HepG2 (cell line): ENCODE results near the gene NAV2. TPM values are rescaled to one million over a fixed set of nuclear protein-coding genes. Genes with fewer than 3 reads are reported as not detected.

Experiments
- ATAC-seq: fragments of 200-7000 bp; cut with Tn5 transposase; 3 replicates; pipeline ENCODE4 v1.9.1; 2020; ENCODE audit warnings: mild to moderate bottlenecking, moderate library complexity
- BruUV-seq: library from RNA; stranded (reverse); fragments of 400-500 nt; replicated peaks from 2 replicates; lab custom pipeline; 2021; lab: Mats Ljungman, UMichigan
- CTCF ChIA-PET: fragments of 300-600 bp; formaldehyde crosslinking; extraction: SDS; loops from one replicate; lab custom pipeline; 2021; ENCODE audit warnings: low total read pairs, inconsistent platforms, low intra/inter-chr PET ratio; lab: Yijun Ruan, JAX
- POLR2A ChIA-PET: fragments of 350-600 bp; sonication (Branson Sonifier 250); formaldehyde crosslinking; loops from one replicate; lab custom pipeline; 2020; ENCODE audit warnings: antibody characterized with exemption, inconsistent platforms; lab: Yijun Ruan, JAX
- DNase-seq: peaks from one replicate; pipeline ENCODE4 v3.0.0-alpha.2; 2015; ENCODE audit warnings: low spot score
- FAIRE-seq: peaks from 3 replicates; lab custom pipeline; 2011; peaks lifted over from hg19 to GRCh38; lab: Jason Lieb, UNC
- H2AFZ ChIP-seq: one replicate; pipeline ENCODE4 v1.6.1; 2011; ENCODE audit warnings: low read length, inconsistent platforms
- H3K27ac ChIP-seq: fragments of 300-600 bp; 3 replicates; pipeline ENCODE4 v1.8.0; 2011; ENCODE audit warnings: mixed run types, mild to moderate bottlenecking, mixed read lengths, low read length, inconsistent platforms; ENCODE audit not compliant: insufficient read depth; ENCODE audit errors: extremely low read length
- H3K27me3 ChIP-seq, 2 experiments: fragments of 200-600 bp in 1 of 2; 2 replicates in 1 of 2; 3 replicates in 1 of 2; pipeline versions ENCODE4 v1.6.0 to v1.8.0; 2011; ENCODE audit warnings: low read length in 2 of 2, mild to moderate bottlenecking in 2 of 2, moderate library complexity in 2 of 2, inconsistent platforms in 1 of 2; ENCODE audit not compliant: insufficient read depth in 2 of 2, control insufficient read depth in 1 of 2
- H3K36me3 ChIP-seq, 2 experiments: fragments of 200-600 bp in 1 of 2; replicated peaks in 1 of 2; 2 replicates in 1 of 2; 3 replicates in 1 of 2; pipeline versions ENCODE4 v1.5.1 to v1.8.0; 2011; ENCODE audit warnings: low read length in 2 of 2, inconsistent platforms in 1 of 2; ENCODE audit not compliant: insufficient read depth in 2 of 2, control insufficient read depth in 1 of 2
- H3K4me1 ChIP-seq: 2 replicates; pipeline ENCODE4 v1.5.1; 2012; ENCODE audit warnings: low read length, inconsistent platforms; ENCODE audit not compliant: insufficient read depth
- H3K4me2 ChIP-seq: 2 replicates; pipeline ENCODE4 v1.6.0; 2011; ENCODE audit warnings: low read depth, low read length, inconsistent platforms
- H3K4me3 ChIP-seq, 3 experiments: fragments of 200-600 bp in 1 of 3; sonication (generic), shearing (Covaris generic) in 1 of 3; replicated peaks in 1 of 3; 2 replicates each; pipeline ENCODE4 v1.5.1; 2011 to 2016; ENCODE audit warnings: low read length in 3 of 3, inconsistent platforms in 2 of 3, low read depth in 2 of 3, mild to moderate bottlenecking in 2 of 3, control low read depth in 1 of 3, mixed read lengths in 1 of 3; ENCODE audit not compliant: insufficient read depth in 1 of 3
- H3K79me2 ChIP-seq: one replicate; pipeline ENCODE4 v1.6.1; 2011; ENCODE audit warnings: low read length, inconsistent platforms; ENCODE audit not compliant: insufficient read depth
- H3K9ac ChIP-seq: 2 replicates; pipeline ENCODE4 v1.6.0; 2011; ENCODE audit warnings: mild to moderate bottlenecking, low read depth, low read length, inconsistent platforms; ENCODE audit not compliant: insufficient read depth
- H3K9me3 ChIP-seq: 2 replicates; pipeline ENCODE4 v1.5.1; 2012; ENCODE audit warnings: mild to moderate bottlenecking, low read length
- H4K20me1 ChIP-seq: 2 replicates; pipeline ENCODE4 v1.6.0; 2011; ENCODE audit warnings: inconsistent platforms, mild to moderate bottlenecking, low read length, moderate library complexity; ENCODE audit not compliant: insufficient read depth
- CBX2 ChIP-seq, 2 experiments: fragments of 200-600 bp in 1 of 2; sonication (generic); formaldehyde crosslinking in 1 of 2; IDR thresholded peaks; 2 replicates each; pipeline versions ENCODE4 v1.7.0 to v1.8.1; 2018 to 2022; ENCODE audit warnings: low read depth in 2 of 2, low read length in 1 of 2, mild to moderate bottlenecking in 1 of 2, missing genetic modification reagents in 1 of 2
- CHD4 ChIP-seq: fragments of 200-600 bp; sonication (generic); IDR thresholded peaks from 2 replicates; pipeline ENCODE4 v1.7.0; 2017; ENCODE audit warnings: mild to moderate bottlenecking, low read length, borderline replicate concordance
- DNMT1 ChIP-seq: sonication (generic); formaldehyde crosslinking; IDR thresholded peaks from 2 replicates; pipeline ENCODE4 v1.5.1; 2020; ENCODE audit warnings: mild to moderate bottlenecking, missing genetic modification reagents
- FOXA3 ChIP-seq: IDR thresholded peaks from 2 replicates; pipeline ENCODE4 v1.6.1; 2016; ENCODE audit warnings: missing genetic modification reagents, missing compliant biosample characterization
- HNF4G ChIP-seq, 2 experiments: sonication (generic) in 1 of 2; formaldehyde crosslinking in 1 of 2; IDR thresholded peaks; 2 replicates each; pipeline versions ENCODE4 v1.4.0 to v1.6.1; 2011 to 2020; ENCODE audit warnings: borderline replicate concordance in 2 of 2, low read depth in 2 of 2, mild to moderate bottlenecking in 2 of 2, low read length in 1 of 2, missing genetic modification reagents in 1 of 2, moderate library complexity in 1 of 2
- TBX3 ChIP-seq: fragments of 450-650 bp; IDR thresholded peaks from 2 replicates; pipeline ENCODE4 v1.6.1; 2017; ENCODE audit warnings: antibody characterized with exemption, mild to moderate bottlenecking, inconsistent platforms, borderline replicate concordance
- ZMYM3 ChIP-seq: sonication (generic); formaldehyde crosslinking; IDR thresholded peaks from 2 replicates; pipeline ENCODE4 v1.5.1; 2020; ENCODE audit warnings: mild to moderate bottlenecking, missing genetic modification reagents
- ZNF143 ChIP-seq: sonication (generic); formaldehyde crosslinking; IDR thresholded peaks from 2 replicates; pipeline ENCODE4 v1.4.0; 2020; ENCODE audit warnings: missing genetic modification reagents
- ZNF512 ChIP-seq: sonication (generic); formaldehyde crosslinking; IDR thresholded peaks from 2 replicates; pipeline ENCODE4 v1.4.0; 2020; ENCODE audit warnings: mild to moderate bottlenecking, missing genetic modification reagents
- ZNF720 ChIP-seq: sonication (generic); formaldehyde crosslinking; IDR thresholded peaks from 2 replicates; pipeline ENCODE4 v1.4.0; 2020; ENCODE audit warnings: missing genetic modification reagents
- WGBS: methylation state at CpG from one replicate; pipeline ENCODE4 v1.1.6; 2017; ENCODE audit warnings: low lambda C conversion rate; 5-methylcytosine and 5-hydroxymethylcytosine counted together
- in situ Hi-C: cut with HindIII; loops from 2 replicates; pipeline ENCODE4 v1.10.0; 2017; ENCODE audit warnings: low pct_unique_long_range_greater_than_20kb; ENCODE audit not compliant: extremely low pct_ligation_motif_present
- intact Hi-C: fragments of 100-400 bp; cut with micrococcal nuclease; formaldehyde crosslinking; loops from one replicate; pipeline ENCODE4 v1.10.0; 2022; ENCODE audit not compliant: unreplicated experiment
- polyA plus RNA-seq, 8 experiments: library from polyadenylated mRNA; depleted of rRNA in 3 of 8; stranded (reverse) in 7 of 8; unstranded in 1 of 8; fragments of >200 nt; fragmentation: Illumina TruSeq in 4 of 8; extraction: Trizol in 4 of 8; gene quantifications; 2 replicates each; pipeline versions ENCODE4 v1.2.1 to v1.2.3, GENCODE V29; 2011 to 2016; ENCODE audit warnings: low read depth in 4 of 8, missing spikeins in 1 of 8, mixed read lengths in 1 of 8; ENCODE audit not compliant: insufficient read depth in 1 of 8
- total RNA-seq, 5 experiments: library from RNA; depleted of rRNA; stranded (reverse); fragments of >200 nt; fragmentation: Illumina TruSeq; extraction: Trizol; gene quantifications; 2 replicates each; pipeline ENCODE4 v1.2.3, GENCODE V29; 2016; ENCODE audit warnings: low read depth in 1 of 5
- TF ChIP-seq, protein P1 (sequence below): sonication (generic); formaldehyde crosslinking; IDR thresholded peaks from 2 replicates; pipeline ENCODE4 v1.4.0; 2020; ENCODE audit warnings: missing genetic modification reagents
- TF ChIP-seq, protein P2 (sequence below): sonication (generic); formaldehyde crosslinking; IDR thresholded peaks from 2 replicates; pipeline ENCODE4 v1.4.0; 2020; ENCODE audit warnings: mild to moderate bottlenecking, missing genetic modification reagents

The NAV2 gene
- total and polyA plus RNA-seq, 2 of the 13 experiments (the other 11 are each of a cell fraction or from before 2014, with no cell fraction given) = 9.3 to 34.6 TPM

- Histone ChIP-seq H3K4me1 (peaks cover 10% of the 10 kb centered on the region; the same call in 1 of the 2 replicates), H3K27me3 (peaks cover 0 to 13% of the 10 kb centered on the region in 2 experiments; a peak in 2 of 5 replicates), H3K27ac (no peak overlapping the region), H2AFZ (no peak overlapping the region), H3K9me3 (no peaks in the 10 kb centered on the region), H3K4me2 (no peak overlapping the region), H3K9ac (no peak overlapping the region), H3K36me3 (no peaks in the 10 kb centered on the region), H3K79me2 (no peaks in the 10 kb centered on the region), H4K20me1 (no peaks in the 10 kb centered on the region), H3K4me3 (no peak overlapping the region)
- intact Hi-C loops (loop anchor here (5.0 to 10.0 kb wide), 2 partner anchors 318 to 1386 kb away; no protein-coding TSS in a partner anchor), in situ Hi-C loops (loop anchor here (5.0 to 25.0 kb wide), 2 partner anchors 226 to 486 kb away; no protein-coding TSS in a partner anchor)
- CTCF ChIA-PET = no interaction called here
- no peak for FAIRE-seq
- TF ChIP-seq CHD4 = no peak
- TF ChIP-seq DNMT1 = no peak
- TF ChIP-seq TBX3 = no peak
- TF ChIP-seq ZNF143 (CRISPR knock-in tag) = no peak
- TF ChIP-seq ZNF720 (CRISPR knock-in tag) = no peak
- TF ChIP-seq ZMYM3 (CRISPR knock-in tag) = no peak
- TF ChIP-seq FOXA3 (CRISPR knock-in tag) = no peak
- TF ChIP-seq HNF4G (IDR thresholded peaks at IDR 0.05; ENCODE audit: borderline replicate concordance, low read depth, low read length) = no peak
- TF ChIP-seq HNF4G (CRISPR knock-in tag; IDR thresholded peaks at IDR 0.05; ENCODE audit: borderline replicate concordance, low read depth) = no peak
- TF ChIP-seq, protein P1, sequence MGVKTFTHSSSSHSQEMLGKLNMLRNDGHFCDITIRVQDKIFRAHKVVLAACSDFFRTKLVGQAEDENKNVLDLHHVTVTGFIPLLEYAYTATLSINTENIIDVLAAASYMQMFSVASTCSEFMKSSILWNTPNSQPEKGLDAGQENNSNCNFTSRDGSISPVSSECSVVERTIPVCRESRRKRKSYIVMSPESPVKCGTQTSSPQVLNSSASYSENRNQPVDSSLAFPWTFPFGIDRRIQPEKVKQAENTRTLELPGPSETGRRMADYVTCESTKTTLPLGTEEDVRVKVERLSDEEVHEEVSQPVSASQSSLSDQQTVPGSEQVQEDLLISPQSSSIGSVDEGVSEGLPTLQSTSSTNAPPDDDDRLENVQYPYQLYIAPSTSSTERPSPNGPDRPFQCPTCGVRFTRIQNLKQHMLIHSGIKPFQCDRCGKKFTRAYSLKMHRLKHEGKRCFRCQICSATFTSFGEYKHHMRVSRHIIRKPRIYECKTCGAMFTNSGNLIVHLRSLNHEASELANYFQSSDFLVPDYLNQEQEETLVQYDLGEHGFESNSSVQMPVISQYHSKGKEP = no peak
- TF ChIP-seq, protein P2, sequence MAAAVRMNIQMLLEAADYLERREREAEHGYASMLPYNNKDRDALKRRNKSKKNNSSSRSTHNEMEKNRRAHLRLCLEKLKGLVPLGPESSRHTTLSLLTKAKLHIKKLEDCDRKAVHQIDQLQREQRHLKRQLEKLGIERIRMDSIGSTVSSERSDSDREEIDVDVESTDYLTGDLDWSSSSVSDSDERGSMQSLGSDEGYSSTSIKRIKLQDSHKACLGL (CRISPR knock-in tag) = no peak
- no peak for TF ChIP-seq CBX2 (IDR thresholded peaks at IDR 0.05; ENCODE audit: low read depth, low read length)
- TF ChIP-seq CBX2 (CRISPR knock-in tag; IDR thresholded peaks at IDR 0.05; ENCODE audit: low read depth) = no peak
- TF ChIP-seq ZNF512 (CRISPR knock-in tag) = no peak
- no peak for ATAC-seq
- WGBS = 36% methylated on average over 8 of the region's 8 CpGs
- BruUV-seq = no TSS peak
- DNase-seq = no peak
- POLR2A ChIA-PET = no interaction called here
Observed at GRCh38 chr11:20126724-20127123, 414.1 kb downstream of the NAV2 start.
